Lower leg skin (tissue), 4 donors: ENCODE data around the gene FFAR4. TPM values are rescaled to one million over a fixed set of nuclear protein-coding genes. Genes with fewer than 3 reads are reported as not detected.

Experiments
- DNase-seq, 2 donors: peaks; one replicate each; pipeline ENCODE4 v3.0.0-alpha.2; 2019; ENCODE audit warnings: low spot score in 2 of 2
- H3K4me3 ChIP-seq: fragments of 200-600 bp; sonication (generic); 2 replicates; pipeline ENCODE4 v1.5.1; 2017; ENCODE audit warnings: mild to moderate bottlenecking, low read depth; ENCODE audit not compliant: poor library complexity, severe bottlenecking
- CTCF ChIP-seq, 3 donors: fragments of 450-650 bp; IDR thresholded peaks; one replicate each; pipeline ENCODE4 v1.5.1; 2016; ENCODE audit warnings: antibody characterized with exemption in 3 of 3, mild to moderate bottlenecking in 3 of 3, moderate library complexity in 2 of 3
- POLR2A ChIP-seq, 2 donors: fragments of 450-650 bp; IDR thresholded peaks; one replicate each; pipeline ENCODE4 v1.6.1; 2016 to 2017; ENCODE audit warnings: antibody characterized with exemption in 2 of 2, mild to moderate bottlenecking in 1 of 2, moderate library complexity in 1 of 2
- WGBS, 2 donors: methylation state at CpG; one replicate each; pipeline ENCODE4 v1.1.5; 2018; 5-methylcytosine and 5-hydroxymethylcytosine counted together
- intact Hi-C: fragments of 100-400 bp; cut with DNase I; formaldehyde crosslinking; loops from one replicate; pipeline ENCODE4 v1.15.0; 2023; ENCODE audit warnings: low total_unique reads
- total RNA-seq, 4 donors: library from RNA; depleted of rRNA; stranded (reverse); fragments of >200 nt; gene quantifications; one replicate each; pipeline ENCODE4 v1.1.0, GENCODE V29; 2016

The FFAR4 gene
- total RNA-seq, 4 donors from 2014 or later, result 0.34 to 6.1 (median 0.81) TPM

GRCh38 chr10:93547522-93547921, 18.9 kb upstream of the FFAR4 start:
- DNase-seq, result no peak
- intact Hi-C loops, result no loop called here

GRCh38 chr10:93548376-93549071, 17.9 kb upstream of the FFAR4 start:
- TF ChIP-seq POLR2A (IDR thresholded peaks at IDR 0.05) (no peak), CTCF (IDR thresholded peaks at IDR 0.05) (no peak)
- WGBS, 2 donors, result 76 to 93% methylated on average over 5 of the region's 5 CpGs
- H3K4me3 ChIP-seq, result no peak overlapping the region
- no peak for DNase-seq
- intact Hi-C loops, result no loop called here

More at GRCh38 chr10:93547522-93547921, 18.9 kb upstream of the FFAR4 start:
- H3K4me3 ChIP-seq, result no peak overlapping the region
- TF ChIP-seq CTCF (IDR thresholded peaks at IDR 0.05) (no peak), POLR2A (IDR thresholded peaks at IDR 0.05) (no peak)

GRCh38 chr10:93550606-93551005, 15.9 kb upstream of the FFAR4 start:
- DNase-seq, result no peak
- TF ChIP-seq CTCF (IDR thresholded peaks at IDR 0.05), result no peak
- no peak for TF ChIP-seq POLR2A (IDR thresholded peaks at IDR 0.05)
- intact Hi-C loops, result no loop called here
- H3K4me3 ChIP-seq, result no peak overlapping the region
- WGBS, 2 donors, result 83 to 88% methylated on average over 4 of the region's 4 CpGs

GRCh38 chr10:93552780-93553179, 13.7 kb upstream of the FFAR4 start:
- H3K4me3 ChIP-seq, result no peak overlapping the region
- DNase-seq, result no peak
- intact Hi-C loops, result no loop called here
- 92 to 98% methylated on average over 3 of the region's 3 CpGs for WGBS, 2 donors
- TF ChIP-seq CTCF (IDR thresholded peaks at IDR 0.05), result no peak
- TF ChIP-seq POLR2A (IDR thresholded peaks at IDR 0.05), result no peak

- no peak overlapping the region for H3K4me3 ChIP-seq
- TF ChIP-seq CTCF (IDR thresholded peaks at IDR 0.05) (no peak), POLR2A (IDR thresholded peaks at IDR 0.05) (no peak)
- no peak for DNase-seq
- intact Hi-C loops, result no loop called here
- 83 to 85% methylated on average over 8 of the region's 8 CpGs for WGBS, 2 donors
Measured at GRCh38 chr10:93553482-93554315, 12.8 kb upstream of the FFAR4 start.
